Activated T-cell treated with anti-CD3 and anti-CD28 coated beads, Interleukin-2, amount 50 U/mL, for 24 hours (primary cell): Measurements from ENCODE around the gene MKRN1.
A peak's percentile ranks its signal among the peaks of the same experiment; 100 is the strongest.
"Not testable (repeated sequence)": the region's sequence is repeated elsewhere in the genome, so short reads cannot be mapped to it uniquely, and the experiment has no call there.

Source experiments
- DNase-seq: peaks from one replicate; pipeline ENCODE4 v3.0.0-alpha.2; 2020
- H3K27ac Mint-ChIP-seq: 2 replicates; pipeline ENCODE4 v1.8.0; 2020; ENCODE audit warnings: mild to moderate bottlenecking, mixed read lengths
- H3K27me3 Mint-ChIP-seq: 2 replicates; pipeline ENCODE4 v1.8.0; 2020; ENCODE audit warnings: mixed read lengths
- H3K36me3 Mint-ChIP-seq: 2 replicates; pipeline ENCODE4 v1.8.0; 2020; ENCODE audit warnings: low read depth, mixed read lengths
- H3K4me1 Mint-ChIP-seq: 2 replicates; pipeline ENCODE4 v1.8.0; 2020; ENCODE audit warnings: low read depth, mixed read lengths
- H3K4me3 Mint-ChIP-seq: 2 replicates; pipeline ENCODE4 v1.8.0; 2020; ENCODE audit warnings: mild to moderate bottlenecking, moderate library complexity, mixed read lengths
- H3K9me3 Mint-ChIP-seq: 2 replicates; pipeline ENCODE4 v1.8.0; 2020; ENCODE audit warnings: mixed read lengths

Gene MKRN1

DNA sequence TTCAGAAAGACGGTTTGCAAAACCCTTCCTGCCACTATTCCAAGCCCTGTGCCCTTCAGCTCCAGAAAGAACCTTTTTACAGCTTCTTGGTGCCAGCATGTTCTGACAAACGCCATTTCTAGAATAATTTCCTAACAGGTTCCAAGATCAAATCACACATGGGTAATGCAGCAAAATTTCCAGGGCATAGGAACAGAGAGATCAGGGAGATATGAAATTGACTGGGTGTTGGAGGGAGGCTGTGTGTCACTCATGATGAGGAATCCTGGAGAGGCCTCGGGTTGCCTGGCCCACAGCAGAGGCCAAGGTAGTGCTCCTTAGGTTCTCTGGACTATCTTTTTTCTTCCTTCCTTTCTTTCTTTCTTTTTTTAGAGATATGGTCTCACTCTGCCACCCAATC, 45.9 kb downstream of the MKRN1 start:
- Mint-ChIP-seq H3K4me1 (no peaks in the 10 kb centered on the region), H3K27me3 (no peaks in the 10 kb centered on the region), H3K36me3 (no peaks in the 10 kb centered on the region), H3K4me3 (no peak overlapping the region), H3K27ac (no peak overlapping the region), H3K9me3 (no peaks in the 10 kb centered on the region)
- DNase-seq: no peak

DNA sequence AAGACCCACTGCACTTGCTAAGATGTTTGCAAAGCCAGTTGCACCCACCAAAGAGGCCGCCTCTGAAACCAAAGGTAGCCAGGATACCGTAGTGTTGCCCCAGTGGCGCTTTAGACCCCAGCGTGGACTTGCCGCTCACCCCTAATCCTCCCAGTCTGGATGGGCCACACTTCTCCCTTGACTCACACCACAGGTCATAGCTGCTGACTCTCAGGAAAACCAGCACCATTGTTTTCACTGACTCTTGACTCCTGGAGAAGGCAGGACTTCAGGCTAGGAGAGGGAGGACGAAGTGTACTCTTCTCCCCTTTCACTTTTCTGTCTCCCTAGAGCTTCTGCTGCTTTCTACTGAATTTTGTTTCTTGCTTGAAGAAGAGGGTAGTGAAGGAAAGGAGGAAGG, 53.2 kb downstream of the MKRN1 start:
- peaks cover 13% of the 10 kb centered on the region for H3K36me3 Mint-ChIP-seq
- no peak overlapping the region for H3K27ac Mint-ChIP-seq
- no peaks in the 10 kb centered on the region for H3K9me3 Mint-ChIP-seq
- H3K27me3 Mint-ChIP-seq: no peaks in the 10 kb centered on the region
- no peak for DNase-seq
- no peak overlapping the region for H3K4me3 Mint-ChIP-seq
- no peaks in the 10 kb centered on the region for H3K4me1 Mint-ChIP-seq

- H3K36me3 Mint-ChIP-seq: peaks cover 13% of the 10 kb centered on the region
- no peak overlapping the region for H3K4me3 Mint-ChIP-seq
- H3K4me1 Mint-ChIP-seq: no peaks in the 10 kb centered on the region
- DNase-seq: no peak
- H3K27me3 Mint-ChIP-seq: no peaks in the 10 kb centered on the region
- H3K27ac Mint-ChIP-seq: no peak overlapping the region
- H3K9me3 Mint-ChIP-seq: no peaks in the 10 kb centered on the region
Observed at GRCh38 chr7:140425718-140426117, 53.6 kb downstream of the MKRN1 start.

DNA sequence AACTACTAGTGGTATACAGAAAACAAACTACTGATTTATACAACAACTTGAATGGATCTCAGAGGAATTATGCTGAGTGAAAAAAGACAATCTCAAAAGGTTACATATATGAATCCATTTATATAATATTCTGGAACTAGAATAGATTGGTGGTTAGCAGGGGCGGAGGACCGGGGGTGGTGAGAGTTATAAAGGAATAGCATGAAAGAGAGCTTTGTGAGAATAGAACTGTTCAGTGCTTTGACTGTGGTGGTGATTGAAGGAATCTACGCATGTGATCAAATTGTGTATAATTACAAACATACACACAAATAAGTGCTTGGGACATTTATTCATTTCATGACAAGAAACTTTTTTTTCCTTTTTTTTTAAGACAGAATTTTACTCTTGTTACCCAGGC, 55.8 kb downstream of the MKRN1 start:
- H3K27ac Mint-ChIP-seq: no peak overlapping the region
- H3K9me3 Mint-ChIP-seq: no peaks in the 10 kb centered on the region
- no peak for DNase-seq
- H3K4me1 Mint-ChIP-seq: no peaks in the 10 kb centered on the region
- no peaks in the 10 kb centered on the region for H3K27me3 Mint-ChIP-seq
- H3K36me3 Mint-ChIP-seq: peaks cover 13% of the 10 kb centered on the region
- no peak overlapping the region for H3K4me3 Mint-ChIP-seq

DNA sequence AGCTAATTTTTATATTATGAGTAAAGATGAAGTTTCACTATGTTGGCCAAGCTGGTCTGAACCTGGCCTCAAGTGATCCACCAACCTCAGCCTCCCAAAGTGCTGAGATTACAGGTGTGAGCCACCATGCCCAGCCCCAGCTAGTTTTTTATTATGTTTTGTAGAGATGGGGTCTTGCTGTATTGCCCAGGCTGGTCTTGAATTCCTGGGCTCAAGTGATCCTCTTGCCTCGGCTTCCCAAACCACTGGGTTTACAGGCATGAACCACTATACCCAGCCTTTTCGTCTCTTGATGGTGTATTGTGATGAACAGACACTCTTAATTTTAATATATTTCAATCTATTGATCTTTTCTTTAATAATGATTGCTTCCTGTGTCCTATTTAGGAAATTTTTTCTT, 57.8 kb downstream of the MKRN1 start:
- no peaks in the 10 kb centered on the region for H3K27me3 Mint-ChIP-seq
- H3K4me3 Mint-ChIP-seq: no peak overlapping the region
- peaks cover 8% of the 10 kb centered on the region for H3K36me3 Mint-ChIP-seq
- no peak overlapping the region for H3K27ac Mint-ChIP-seq
- no peaks in the 10 kb centered on the region for H3K9me3 Mint-ChIP-seq
- peaks cover 4% of the 10 kb centered on the region for H3K4me1 Mint-ChIP-seq
- DNase-seq: no peak

DNA sequence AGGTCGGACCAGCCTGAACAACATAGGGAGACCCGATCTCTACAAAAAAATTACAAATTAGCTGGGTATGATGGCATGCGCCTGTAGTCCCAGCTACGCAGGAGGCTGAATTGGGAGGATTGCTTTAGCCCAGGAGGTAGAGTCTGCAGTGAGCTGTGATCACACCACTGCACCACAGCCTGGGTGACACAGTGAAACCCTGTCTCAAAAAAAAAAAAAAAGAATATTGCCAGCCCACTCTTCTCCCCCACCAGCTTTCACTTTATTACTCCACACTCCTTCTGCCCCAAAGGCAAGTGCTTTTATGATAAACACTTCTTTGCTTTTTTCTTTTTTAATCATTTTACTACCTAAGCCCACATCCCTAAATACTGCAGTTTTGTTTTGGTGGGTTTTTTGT, 60.7 kb downstream of the MKRN1 start:
- no peak overlapping the region for H3K27ac Mint-ChIP-seq

DNA sequence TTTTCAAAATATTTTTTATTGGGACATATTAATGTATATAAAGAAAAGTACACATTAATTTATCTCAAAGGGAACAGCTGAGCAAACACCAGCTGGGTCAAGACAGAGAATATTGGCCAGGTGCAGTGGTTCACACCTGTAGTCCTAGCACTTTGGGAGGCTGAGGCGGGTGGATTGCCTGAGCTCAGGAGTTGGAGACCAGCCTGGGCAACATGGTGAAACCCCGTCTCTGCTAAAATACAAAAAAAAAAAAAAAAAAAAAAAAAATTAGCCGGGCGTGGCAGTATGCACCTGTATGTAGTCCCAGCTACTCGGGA, 61.2 kb downstream of the MKRN1 start:
- DNase-seq, H3K27ac Mint-ChIP-seq, H3K27me3 Mint-ChIP-seq, H3K4me3 Mint-ChIP-seq, H3K9me3 Mint-ChIP-seq, H3K4me1 Mint-ChIP-seq: not testable (repeated sequence)
- H3K36me3 Mint-ChIP-seq: peaks cover 13% of the 10 kb centered on the region

More for the DNA sequence above, 60.7 kb downstream of the MKRN1 start:
- no peaks in the 10 kb centered on the region for H3K9me3 Mint-ChIP-seq
- peaks cover 11% of the 10 kb centered on the region for H3K36me3 Mint-ChIP-seq
- DNase-seq: no peak
- no peaks in the 10 kb centered on the region for H3K27me3 Mint-ChIP-seq
- H3K4me3 Mint-ChIP-seq: no peak overlapping the region
- peaks cover 4% of the 10 kb centered on the region for H3K4me1 Mint-ChIP-seq

DNA sequence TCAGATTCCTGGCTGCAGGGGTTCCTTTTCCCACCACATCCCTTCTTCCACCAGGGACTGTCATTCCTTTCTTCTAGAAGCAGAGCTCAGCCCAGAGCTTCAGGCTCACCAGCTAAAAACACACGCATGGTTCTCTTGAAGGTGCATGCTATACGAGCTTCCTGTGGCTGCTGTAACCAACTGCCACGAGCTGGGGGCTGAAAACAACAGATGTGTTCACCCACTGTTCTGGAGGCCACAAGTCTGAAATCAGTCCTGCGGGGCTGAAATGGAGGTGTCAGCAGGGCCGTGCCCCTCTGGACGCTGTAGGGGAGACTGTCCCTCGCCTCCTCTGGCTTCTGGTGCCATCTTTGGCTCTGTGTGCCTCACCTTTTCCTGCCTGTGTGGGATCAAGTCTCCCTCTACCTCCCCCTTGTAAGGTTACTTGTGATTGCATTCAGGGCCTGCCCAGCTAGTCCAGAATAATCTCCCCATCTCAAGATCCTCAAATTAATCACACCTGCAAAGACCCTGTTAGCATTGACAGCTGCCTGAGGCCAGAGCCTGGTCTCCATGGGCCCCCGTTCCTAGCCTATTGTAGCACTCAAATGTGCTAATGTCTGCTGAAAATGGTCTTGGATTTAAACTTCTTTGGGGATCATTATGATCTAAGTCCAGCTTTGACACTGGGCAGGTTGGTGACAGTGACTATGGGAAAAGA, 61.7 kb downstream of the MKRN1 start:
- no peaks in the 10 kb centered on the region for H3K27me3 Mint-ChIP-seq
- peaks cover 15% of the 10 kb centered on the region for H3K36me3 Mint-ChIP-seq
- no peak for DNase-seq
- H3K9me3 Mint-ChIP-seq: no peaks in the 10 kb centered on the region
- H3K4me1 Mint-ChIP-seq: peaks cover 4% of the 10 kb centered on the region
- peak overlapping the region; percentile 28 for H3K27ac Mint-ChIP-seq
- H3K4me3 Mint-ChIP-seq: no peak overlapping the region

GRCh38 chr7:140416560-140416959, 62.7 kb downstream of the MKRN1 start:
- H3K4me3 Mint-ChIP-seq: no peak overlapping the region
- H3K36me3 Mint-ChIP-seq: peaks cover 25% of the 10 kb centered on the region
- no peak overlapping the region for H3K27ac Mint-ChIP-seq
- H3K4me1 Mint-ChIP-seq: peaks cover 4% of the 10 kb centered on the region
- no peaks in the 10 kb centered on the region for H3K9me3 Mint-ChIP-seq
- H3K27me3 Mint-ChIP-seq: no peaks in the 10 kb centered on the region
- DNase-seq: no peak

DNA sequence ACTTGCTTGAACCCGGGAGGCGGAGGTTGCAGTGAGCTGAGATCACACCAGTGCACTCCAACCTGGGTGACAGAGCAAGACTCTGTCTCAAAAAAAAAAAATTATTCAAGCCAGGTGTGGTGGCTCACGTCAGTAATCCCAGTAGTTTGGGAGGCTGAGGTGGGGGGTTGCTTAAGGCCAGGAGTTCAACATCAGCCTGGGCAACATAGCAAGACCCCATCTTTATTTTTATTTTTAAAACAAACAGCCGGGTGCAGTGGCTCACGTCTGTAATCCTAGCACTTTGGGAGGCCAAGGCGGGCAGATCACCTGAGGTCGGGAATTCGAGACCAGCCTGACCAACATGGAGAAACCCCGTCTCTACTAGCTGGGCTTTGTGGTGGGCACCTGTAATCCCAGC, 63.5 kb downstream of the MKRN1 start:
- not testable (repeated sequence) for H3K27me3 Mint-ChIP-seq, H3K4me1 Mint-ChIP-seq, DNase-seq, H3K9me3 Mint-ChIP-seq, H3K4me3 Mint-ChIP-seq, H3K27ac Mint-ChIP-seq
- peaks cover 29% of the 10 kb centered on the region for H3K36me3 Mint-ChIP-seq

GRCh38 chr7:140415361-140415760, 63.9 kb downstream of the MKRN1 start:
- DNase-seq: no peak
- H3K36me3 Mint-ChIP-seq: peaks cover 31% of the 10 kb centered on the region
- H3K27me3 Mint-ChIP-seq: no peaks in the 10 kb centered on the region
- H3K27ac Mint-ChIP-seq: no peak overlapping the region
- no peaks in the 10 kb centered on the region for H3K9me3 Mint-ChIP-seq
- H3K4me1 Mint-ChIP-seq: peaks cover 4% of the 10 kb centered on the region
- no peak overlapping the region for H3K4me3 Mint-ChIP-seq

GRCh38 chr7:140404565-140405065, 74.7 kb downstream of the MKRN1 start:
- peaks cover 13% of the 10 kb centered on the region for H3K36me3 Mint-ChIP-seq
- peak overlapping the region; percentile 93 for H3K27ac Mint-ChIP-seq
- H3K4me1 Mint-ChIP-seq: peaks cover 37% of the 10 kb centered on the region
- H3K9me3 Mint-ChIP-seq: no peaks in the 10 kb centered on the region
- H3K27me3 Mint-ChIP-seq: no peaks in the 10 kb centered on the region
- H3K4me3 Mint-ChIP-seq: peak overlapping the region; percentile 83
- DNase-seq: no peak

- Mint-ChIP-seq H3K36me3 (peaks cover 13% of the 10 kb centered on the region), H3K27me3 (no peaks in the 10 kb centered on the region), H3K4me1 (peaks cover 38% of the 10 kb centered on the region), H3K9me3 (no peaks in the 10 kb centered on the region), H3K27ac (peak within 1 kb of the TSS; percentile 93), H3K4me3 (peak within 1 kb of the TSS; percentile 83)
- peak; percentile 68 for DNase-seq
Observed at GRCh38 chr7:140403878-140404564, 75.3 kb downstream of the MKRN1 start, which contains the start of gene RAB19. Gene RAB19, plus strand, starts transcription at chr7:140404058. Its CDS starts 3,589 bp downstream, at chr7:140407647.
